ENCODE results near the gene IL12RB1.
"Not testable (repeated sequence)": the region's sequence is repeated elsewhere in the genome, so short reads cannot be mapped to it uniquely, and the experiment has no call there.

DNA sequence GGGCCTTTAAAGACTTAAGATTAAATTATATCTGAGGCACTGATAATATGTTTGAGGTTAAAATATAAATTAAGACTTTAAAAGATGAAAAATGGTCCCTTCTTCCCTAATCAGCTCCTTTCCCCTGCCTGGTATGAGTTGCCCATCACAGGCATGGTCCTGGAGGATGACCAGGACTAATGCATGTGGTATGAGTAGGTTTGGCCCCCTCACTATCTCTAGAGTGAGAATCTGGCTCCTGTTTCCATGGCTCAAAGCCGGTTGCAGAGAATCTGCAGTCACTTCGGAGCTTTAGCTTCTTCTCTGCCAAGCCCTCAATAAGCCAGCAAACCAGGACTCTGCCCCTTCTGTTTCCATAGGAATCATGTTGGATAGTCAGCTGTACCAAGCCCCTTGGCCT is 54.6 kb downstream of the IL12RB1 start:
- TF ChIP-seq, protein P1, sequence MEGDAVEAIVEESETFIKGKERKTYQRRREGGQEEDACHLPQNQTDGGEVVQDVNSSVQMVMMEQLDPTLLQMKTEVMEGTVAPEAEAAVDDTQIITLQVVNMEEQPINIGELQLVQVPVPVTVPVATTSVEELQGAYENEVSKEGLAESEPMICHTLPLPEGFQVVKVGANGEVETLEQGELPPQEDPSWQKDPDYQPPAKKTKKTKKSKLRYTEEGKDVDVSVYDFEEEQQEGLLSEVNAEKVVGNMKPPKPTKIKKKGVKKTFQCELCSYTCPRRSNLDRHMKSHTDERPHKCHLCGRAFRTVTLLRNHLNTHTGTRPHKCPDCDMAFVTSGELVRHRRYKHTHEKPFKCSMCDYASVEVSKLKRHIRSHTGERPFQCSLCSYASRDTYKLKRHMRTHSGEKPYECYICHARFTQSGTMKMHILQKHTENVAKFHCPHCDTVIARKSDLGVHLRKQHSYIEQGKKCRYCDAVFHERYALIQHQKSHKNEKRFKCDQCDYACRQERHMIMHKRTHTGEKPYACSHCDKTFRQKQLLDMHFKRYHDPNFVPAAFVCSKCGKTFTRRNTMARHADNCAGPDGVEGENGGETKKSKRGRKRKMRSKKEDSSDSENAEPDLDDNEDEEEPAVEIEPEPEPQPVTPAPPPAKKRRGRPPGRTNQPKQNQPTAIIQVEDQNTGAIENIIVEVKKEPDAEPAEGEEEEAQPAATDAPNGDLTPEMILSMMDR (IDR thresholded peaks at IDR 0.05): not testable (repeated sequence)
- TF ChIP-seq, protein P2, sequence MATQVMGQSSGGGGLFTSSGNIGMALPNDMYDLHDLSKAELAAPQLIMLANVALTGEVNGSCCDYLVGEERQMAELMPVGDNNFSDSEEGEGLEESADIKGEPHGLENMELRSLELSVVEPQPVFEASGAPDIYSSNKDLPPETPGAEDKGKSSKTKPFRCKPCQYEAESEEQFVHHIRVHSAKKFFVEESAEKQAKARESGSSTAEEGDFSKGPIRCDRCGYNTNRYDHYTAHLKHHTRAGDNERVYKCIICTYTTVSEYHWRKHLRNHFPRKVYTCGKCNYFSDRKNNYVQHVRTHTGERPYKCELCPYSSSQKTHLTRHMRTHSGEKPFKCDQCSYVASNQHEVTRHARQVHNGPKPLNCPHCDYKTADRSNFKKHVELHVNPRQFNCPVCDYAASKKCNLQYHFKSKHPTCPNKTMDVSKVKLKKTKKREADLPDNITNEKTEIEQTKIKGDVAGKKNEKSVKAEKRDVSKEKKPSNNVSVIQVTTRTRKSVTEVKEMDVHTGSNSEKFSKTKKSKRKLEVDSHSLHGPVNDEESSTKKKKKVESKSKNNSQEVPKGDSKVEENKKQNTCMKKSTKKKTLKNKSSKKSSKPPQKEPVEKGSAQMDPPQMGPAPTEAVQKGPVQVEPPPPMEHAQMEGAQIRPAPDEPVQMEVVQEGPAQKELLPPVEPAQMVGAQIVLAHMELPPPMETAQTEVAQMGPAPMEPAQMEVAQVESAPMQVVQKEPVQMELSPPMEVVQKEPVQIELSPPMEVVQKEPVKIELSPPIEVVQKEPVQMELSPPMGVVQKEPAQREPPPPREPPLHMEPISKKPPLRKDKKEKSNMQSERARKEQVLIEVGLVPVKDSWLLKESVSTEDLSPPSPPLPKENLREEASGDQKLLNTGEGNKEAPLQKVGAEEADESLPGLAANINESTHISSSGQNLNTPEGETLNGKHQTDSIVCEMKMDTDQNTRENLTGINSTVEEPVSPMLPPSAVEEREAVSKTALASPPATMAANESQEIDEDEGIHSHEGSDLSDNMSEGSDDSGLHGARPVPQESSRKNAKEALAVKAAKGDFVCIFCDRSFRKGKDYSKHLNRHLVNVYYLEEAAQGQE (IDR thresholded peaks at IDR 0.05): not testable (repeated sequence)
- TF ChIP-seq FOSL2 (IDR thresholded peaks at IDR 0.05); FOSL2 (CRISPR knock-in tag; IDR thresholded peaks at IDR 0.05); RAD21 (conservative IDR thresholded peaks at IDR 0.05 in 1 of 2, IDR thresholded peaks at IDR 0.05 in 1 of 2): not testable (repeated sequence)

Data from A549 (cell line).